CD4-positive, CD25-positive, alpha-beta regulatory T cell (primary cell): ENCODE measurements around the gene HDAC4. TPM values are rescaled to one million over a fixed set of nuclear protein-coding genes. Genes with fewer than 3 reads are reported as not detected.

Source experiments
- ATAC-seq, 2 donors: fragments of 150-1000 bp; cut with Tn5 transposase; one replicate each; pipeline ENCODE4 v1.10.0; 2021; ENCODE audit warnings: low read depth in 2 of 2, moderate number of reproducible peaks in 2 of 2, moderate library complexity in 1 of 2
- DNase-seq, 3 donors: peaks; one replicate each; pipeline versions ENCODE4 v3.0.0 to v3.0.0-alpha.2; 2012 to 2022; ENCODE audit warnings: mixed read lengths in 1 of 3
- H3K27ac ChIP-seq: one replicate; pipeline ENCODE4 v1.7.0; 2013; ENCODE audit warnings: mild to moderate bottlenecking, low read length; ENCODE audit not compliant: insufficient read depth, poor library complexity, severe bottlenecking
- H3K27me3 ChIP-seq: one replicate; pipeline ENCODE4 v1.7.0; 2013; ENCODE audit warnings: low read length; ENCODE audit not compliant: control insufficient read depth, insufficient read depth
- H3K36me3 ChIP-seq: one replicate; pipeline ENCODE4 v1.7.0; 2013; ENCODE audit warnings: mild to moderate bottlenecking, low read length, moderate library complexity; ENCODE audit not compliant: control insufficient read depth, insufficient read depth
- H3K4me1 ChIP-seq: 2 replicates; pipeline ENCODE4 v1.7.0; 2013; ENCODE audit warnings: mild to moderate bottlenecking, low read length; ENCODE audit not compliant: insufficient read depth, control insufficient read depth, poor library complexity, severe bottlenecking
- H3K4me3 ChIP-seq: one replicate; pipeline ENCODE4 v1.7.0; 2013; ENCODE audit warnings: low read depth, mild to moderate bottlenecking, low read length, moderate library complexity
- H3K9me3 ChIP-seq, 2 experiments: 1 replicate in 1 of 2; 2 replicates in 1 of 2; pipeline ENCODE4 v1.7.0; 2013; ENCODE audit warnings: low read length in 2 of 2, mild to moderate bottlenecking in 1 of 2, moderate library complexity in 1 of 2; ENCODE audit not compliant: control insufficient read depth in 2 of 2
- H3K27ac Mint-ChIP-seq, 3 donors: one replicate each; pipeline ENCODE4 v1.8.0; 2020 to 2022; ENCODE audit warnings: mild to moderate bottlenecking in 3 of 3, mixed read lengths in 3 of 3, moderate library complexity in 2 of 3
- H3K27me3 Mint-ChIP-seq: one replicate; pipeline ENCODE4 v1.8.0; 2022; ENCODE audit warnings: mild to moderate bottlenecking, mixed read lengths
- H3K36me3 Mint-ChIP-seq: one replicate; pipeline ENCODE4 v1.8.0; 2020; ENCODE audit warnings: mixed read lengths
- H3K4me1 Mint-ChIP-seq, 4 donors: one replicate each; pipeline ENCODE4 v1.8.0; 2020 to 2022; ENCODE audit warnings: mixed read lengths in 4 of 4, mild to moderate bottlenecking in 1 of 4
- H3K4me3 Mint-ChIP-seq, 4 donors: one replicate each; pipeline ENCODE4 v1.8.0; 2020 to 2022; ENCODE audit warnings: mild to moderate bottlenecking in 4 of 4, mixed read lengths in 4 of 4, moderate library complexity in 3 of 4
- H3K9me3 Mint-ChIP-seq, 7 donors: one replicate each; pipeline ENCODE4 v1.8.0; 2020 to 2022; ENCODE audit warnings: mixed read lengths in 7 of 7, mild to moderate bottlenecking in 3 of 7, moderate library complexity in 2 of 7
- polyA plus RNA-seq, 4 donors: library from polyadenylated mRNA; unstranded; fragments of 300-500 nt; fragmentation: Illumina TruSeq; gene quantifications; one replicate each; pipeline ENCODE4 v1.2.3, GENCODE V29; 2021
- total RNA-seq: library from RNA; stranded (reverse); gene quantifications from one replicate; pipeline ENCODE4 v1.2.3, GENCODE V29; 2022

HDAC4 gene
- total and polyA plus RNA-seq, 5 donors from 2014 or later, result 6.5 to 118 (median 8.6) TPM

DNA sequence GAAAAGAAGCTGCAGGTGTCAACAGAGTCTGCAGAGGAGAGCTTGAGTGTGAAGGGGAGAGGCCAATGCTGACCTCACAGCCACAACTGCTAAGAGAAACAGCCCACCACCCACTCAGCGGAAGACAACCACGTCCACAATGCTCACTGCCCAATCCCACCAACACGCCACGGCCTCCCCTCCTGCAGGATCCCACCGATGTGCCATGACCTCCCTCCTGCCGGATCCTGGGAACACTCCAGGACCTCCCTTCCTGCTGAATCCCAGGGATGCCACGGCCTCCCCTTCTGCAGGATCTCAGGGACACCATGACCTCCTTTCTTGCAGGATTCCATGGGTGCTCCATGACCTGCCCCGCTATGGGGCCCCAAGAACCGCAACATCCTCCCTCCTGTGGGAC is 285.2 kb downstream of the HDAC4 start:
- no peaks in the 10 kb centered on the region for H3K27me3 Mint-ChIP-seq
- H3K36me3 Mint-ChIP-seq, result peaks cover 5% of the 10 kb centered on the region
- no peak overlapping the region for H3K4me3 ChIP-seq
- no peak overlapping the region for H3K27ac ChIP-seq
- no peak for ATAC-seq
- H3K4me3 Mint-ChIP-seq, result peak overlapping the region in 1 of 4 donors; percentile 61
- H3K9me3 ChIP-seq, result no peaks in the 10 kb centered on the region
- no peaks in the 10 kb centered on the region for H3K27me3 ChIP-seq
- H3K9me3 Mint-ChIP-seq, result no peaks in the 10 kb centered on the region
- H3K36me3 ChIP-seq, result peaks cover 29% of the 10 kb centered on the region
- peak overlapping the region in 1 of 3 donors; percentile 86 for H3K27ac Mint-ChIP-seq
- DNase-seq, result no peak
- no peaks in the 10 kb centered on the region for H3K4me1 ChIP-seq
- H3K4me1 Mint-ChIP-seq, result peaks cover 0 to 22% (median 8%) of the 10 kb centered on the region in 4 donors

DNA sequence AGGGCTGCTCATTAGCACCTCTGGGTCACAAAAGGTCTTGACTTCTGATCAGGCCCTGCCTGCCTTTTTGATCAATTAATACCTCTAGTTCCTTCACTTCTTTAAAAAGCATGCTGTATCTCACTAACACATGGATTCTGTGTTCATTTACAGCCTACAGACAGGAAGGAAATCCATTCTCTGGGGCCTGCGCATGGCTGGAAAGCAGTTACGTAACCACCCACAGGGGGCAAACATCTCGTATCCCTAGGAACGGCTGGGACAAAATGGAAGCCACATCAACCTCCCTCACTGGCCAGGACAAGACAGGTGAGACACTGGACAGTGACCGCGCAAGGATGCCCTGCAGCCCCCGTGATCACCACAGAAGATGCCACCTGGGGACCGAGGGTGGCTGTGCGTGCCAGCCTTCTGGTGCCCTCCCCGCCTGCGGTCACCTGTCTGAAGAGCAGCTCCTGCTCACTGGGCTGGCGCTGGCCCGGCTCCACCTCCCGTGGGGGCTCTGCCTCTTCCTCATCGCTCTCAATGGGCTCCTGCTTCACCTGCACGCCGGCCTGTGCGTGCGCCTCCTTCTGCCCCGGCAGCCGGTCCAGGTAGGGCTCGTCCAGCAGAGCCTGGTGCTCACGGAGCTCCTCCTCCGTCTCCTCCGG is 286.1 kb downstream of the HDAC4 start:
- Mint-ChIP-seq H3K27ac (no peak overlapping the region), H3K36me3 (peaks cover 10% of the 10 kb centered on the region), H3K4me1 (peaks cover 0 to 13% (median 6%) of the 10 kb centered on the region in 4 donors), H3K27me3 (no peaks in the 10 kb centered on the region), H3K9me3 (no peaks in the 10 kb centered on the region), H3K4me3 (peak overlapping the region in 1 of 4 donors; percentile 32)
- Histone ChIP-seq H3K4me1 (no peaks in the 10 kb centered on the region), H3K27ac (no peak overlapping the region), H3K4me3 (no peak overlapping the region), H3K36me3 (peaks cover 37% of the 10 kb centered on the region), H3K9me3 (no peaks in the 10 kb centered on the region), H3K27me3 (no peaks in the 10 kb centered on the region)
- ATAC-seq, result no peak
- no peak for DNase-seq

DNA sequence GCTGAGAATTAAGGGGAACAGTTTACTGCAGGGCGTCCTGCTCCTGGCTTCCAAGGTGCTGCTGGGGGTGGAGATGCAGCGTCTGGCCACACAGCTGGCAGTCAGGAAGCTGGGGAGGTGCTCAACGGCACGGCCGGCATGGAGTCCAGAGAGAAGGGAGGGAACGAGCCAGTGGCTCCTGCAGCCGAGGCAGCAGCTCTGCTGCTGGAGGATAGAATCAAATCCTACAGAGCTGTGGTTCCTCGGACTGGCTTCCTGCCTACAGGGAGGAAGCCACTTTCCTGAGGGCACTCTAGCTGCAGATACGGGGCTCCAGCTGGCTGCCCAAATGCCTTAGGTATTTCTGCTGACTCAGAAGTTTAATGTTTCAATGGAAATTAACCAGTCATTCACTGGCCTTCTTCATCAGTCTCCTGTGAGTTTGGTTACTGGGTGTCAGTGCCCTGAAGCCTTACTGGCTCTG is 286.7 kb downstream of the HDAC4 start:
- Histone ChIP-seq H3K27ac (no peak overlapping the region), H3K4me1 (no peaks in the 10 kb centered on the region), H3K4me3 (no peak overlapping the region), H3K27me3 (no peaks in the 10 kb centered on the region), H3K9me3 (no peaks in the 10 kb centered on the region), H3K36me3 (peaks cover 43% of the 10 kb centered on the region)
- H3K27ac Mint-ChIP-seq, result no peak overlapping the region
- no peaks in the 10 kb centered on the region for H3K9me3 Mint-ChIP-seq
- DNase-seq, result no peak
- no peak for ATAC-seq
- H3K27me3 Mint-ChIP-seq, result no peaks in the 10 kb centered on the region
- H3K4me1 Mint-ChIP-seq, result peaks cover 0 to 11% (median 4%) of the 10 kb centered on the region in 4 donors
- H3K36me3 Mint-ChIP-seq, result peaks cover 13% of the 10 kb centered on the region
- no peak overlapping the region for H3K4me3 Mint-ChIP-seq

DNA sequence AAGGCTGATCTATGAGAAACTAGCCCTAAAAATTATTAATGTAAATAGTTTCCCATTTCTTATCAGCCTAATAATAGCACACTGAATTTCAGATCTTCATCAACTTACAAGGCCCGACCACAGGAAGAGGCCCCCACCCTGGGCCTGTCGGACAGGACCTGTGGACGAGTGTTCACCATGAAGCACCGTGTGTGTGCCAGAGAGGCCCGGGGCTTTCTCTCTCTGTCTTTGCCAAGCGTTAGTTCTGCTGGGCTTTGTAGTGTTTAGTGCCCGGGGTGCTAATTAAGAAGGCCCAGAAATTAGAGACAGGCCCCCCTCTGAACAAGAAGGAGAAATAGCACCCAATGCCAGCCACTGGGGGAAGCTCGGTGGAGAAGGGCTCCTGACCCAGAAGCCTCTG is 287.2 kb downstream of the HDAC4 start:
- no peak overlapping the region for H3K4me3 ChIP-seq
- H3K4me1 ChIP-seq, result no peaks in the 10 kb centered on the region
- H3K36me3 Mint-ChIP-seq, result peaks cover 13% of the 10 kb centered on the region
- no peaks in the 10 kb centered on the region for H3K27me3 Mint-ChIP-seq
- H3K36me3 ChIP-seq, result peaks cover 49% of the 10 kb centered on the region
- no peak for DNase-seq
- peaks cover 0 to 6% (median under 1%) of the 10 kb centered on the region in 4 donors for H3K4me1 Mint-ChIP-seq
- H3K27ac Mint-ChIP-seq, result no peak overlapping the region
- no peaks in the 10 kb centered on the region for H3K9me3 Mint-ChIP-seq
- no peaks in the 10 kb centered on the region for H3K9me3 ChIP-seq
- no peak overlapping the region for H3K27ac ChIP-seq
- H3K27me3 ChIP-seq, result no peaks in the 10 kb centered on the region
- H3K4me3 Mint-ChIP-seq, result no peak overlapping the region
- ATAC-seq, result no peak

GRCh38 chr2:239113171-239113570 is 287.6 kb downstream of the HDAC4 start:
- Mint-ChIP-seq H3K36me3 (peaks cover 13% of the 10 kb centered on the region), H3K27me3 (no peaks in the 10 kb centered on the region), H3K4me1 (peaks cover 0 to 3% (median under 1%) of the 10 kb centered on the region in 4 donors), H3K27ac (no peak overlapping the region), H3K4me3 (no peak overlapping the region), H3K9me3 (no peaks in the 10 kb centered on the region)
- H3K9me3 ChIP-seq, result no peaks in the 10 kb centered on the region
- no peak for DNase-seq
- peaks cover 53% of the 10 kb centered on the region for H3K36me3 ChIP-seq
- H3K27me3 ChIP-seq, result no peaks in the 10 kb centered on the region
- no peak overlapping the region for H3K27ac ChIP-seq
- ATAC-seq, result no peak
- no peak overlapping the region for H3K4me3 ChIP-seq
- H3K4me1 ChIP-seq, result no peaks in the 10 kb centered on the region

DNA sequence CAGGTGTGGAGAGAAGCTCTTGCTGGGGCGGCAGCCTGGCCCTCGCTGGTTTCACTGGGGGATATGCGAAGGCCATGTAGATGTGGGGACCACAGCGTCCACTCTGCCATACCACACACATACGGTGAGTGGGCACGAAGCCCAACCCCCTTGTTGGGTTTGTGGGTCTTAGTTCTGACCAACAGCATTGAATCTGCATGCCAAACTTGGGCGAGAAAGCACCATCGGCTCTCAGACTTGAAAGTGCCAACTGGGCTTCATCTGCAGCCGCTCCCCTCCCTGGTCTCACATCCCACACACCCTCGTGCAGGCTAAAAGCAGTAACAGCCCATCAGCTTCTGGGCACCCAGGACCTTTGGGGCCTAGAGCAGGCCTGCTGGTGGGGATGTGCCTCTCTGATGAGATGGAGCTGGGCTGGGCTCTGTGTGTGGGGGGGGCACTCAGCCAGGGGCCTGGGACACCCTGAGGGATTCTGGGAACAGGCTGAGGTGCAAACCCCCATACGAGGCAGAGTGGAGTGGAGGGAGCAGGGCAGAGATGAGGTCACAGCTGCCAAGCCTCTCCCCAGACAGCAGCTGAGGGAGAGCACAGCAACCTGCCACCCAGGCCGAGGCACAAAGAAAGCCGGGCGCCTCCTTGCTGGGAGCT is 288.6 kb downstream of the HDAC4 start:
- DNase-seq (no peak), ATAC-seq (no peak)
- Mint-ChIP-seq H3K27me3 (no peaks in the 10 kb centered on the region), H3K36me3 (peaks cover 13% of the 10 kb centered on the region), H3K4me1 (peaks cover 0 to 2% (median 0%) of the 10 kb centered on the region in 4 donors), H3K27ac (no peak overlapping the region), H3K4me3 (no peak overlapping the region), H3K9me3 (no peaks in the 10 kb centered on the region)
- H3K27me3 ChIP-seq, result no peaks in the 10 kb centered on the region
- no peaks in the 10 kb centered on the region for H3K4me1 ChIP-seq
- H3K27ac ChIP-seq, result no peak overlapping the region
- H3K36me3 ChIP-seq, result peaks cover 61% of the 10 kb centered on the region
- no peak overlapping the region for H3K4me3 ChIP-seq
- H3K9me3 ChIP-seq, result no peaks in the 10 kb centered on the region

GRCh38 chr2:239111401-239112100 is 289.3 kb downstream of the HDAC4 start:
- Histone ChIP-seq H3K4me3 (no peak overlapping the region), H3K27me3 (no peaks in the 10 kb centered on the region), H3K9me3 (no peaks in the 10 kb centered on the region), H3K36me3 (peaks cover 65% of the 10 kb centered on the region), H3K4me1 (no peaks in the 10 kb centered on the region), H3K27ac (no peak overlapping the region)
- no peak for DNase-seq
- Mint-ChIP-seq H3K4me1 (peaks cover 0 to 2% (median 0%) of the 10 kb centered on the region in 4 donors), H3K9me3 (no peaks in the 10 kb centered on the region), H3K27ac (no peak overlapping the region), H3K4me3 (peak overlapping the region in 1 of 4 donors; percentile 28), H3K36me3 (peaks cover 10% of the 10 kb centered on the region), H3K27me3 (no peaks in the 10 kb centered on the region)
- ATAC-seq, result no peak
